GM10266 (cell line): Measurements from ENCODE around the gene ESRRB.

Source experiments
- DNase-seq: peaks from one replicate; pipeline ENCODE4 v3.0.0; 2012; ENCODE audit errors: extremely low spot score
- CTCF ChIP-seq: IDR thresholded peaks from 2 replicates; pipeline ENCODE4 v1.5.1; 2012; ENCODE audit warnings: mild to moderate bottlenecking, low read depth; ENCODE audit not compliant: control insufficient read depth, insufficient read depth; ENCODE audit errors: missing control alignments

The ESRRB gene

DNA sequence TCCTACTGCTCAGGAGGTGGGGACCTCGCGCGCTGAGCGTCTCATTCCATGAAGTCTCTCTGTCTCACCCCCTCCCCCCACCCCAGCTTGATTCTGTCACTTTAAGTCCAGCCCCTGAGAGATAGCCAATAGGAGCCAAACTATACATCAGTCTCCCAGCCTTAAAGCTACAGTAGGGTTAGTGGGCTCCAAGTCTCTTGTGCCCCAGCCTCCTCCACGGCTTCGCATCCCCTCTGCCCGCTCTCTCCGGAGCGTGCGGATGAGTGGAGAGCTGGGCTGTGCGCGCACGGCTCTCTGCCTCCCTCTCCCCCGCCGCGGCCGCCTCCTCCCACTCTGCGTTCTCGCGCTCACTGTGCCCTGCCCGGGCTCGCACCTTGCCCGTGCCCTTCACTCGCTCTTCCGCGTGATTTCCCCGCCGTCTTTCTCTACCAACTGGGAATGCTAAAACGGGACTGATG lies at the start of gene ESRRB:
Gene ESRRB (plus strand): TSS at position 191 of the 458 bp plus-strand sequence. CDS start 265 bp downstream, at position 456.
- no peak for DNase-seq
- TF ChIP-seq CTCF, result no peak

DNA sequence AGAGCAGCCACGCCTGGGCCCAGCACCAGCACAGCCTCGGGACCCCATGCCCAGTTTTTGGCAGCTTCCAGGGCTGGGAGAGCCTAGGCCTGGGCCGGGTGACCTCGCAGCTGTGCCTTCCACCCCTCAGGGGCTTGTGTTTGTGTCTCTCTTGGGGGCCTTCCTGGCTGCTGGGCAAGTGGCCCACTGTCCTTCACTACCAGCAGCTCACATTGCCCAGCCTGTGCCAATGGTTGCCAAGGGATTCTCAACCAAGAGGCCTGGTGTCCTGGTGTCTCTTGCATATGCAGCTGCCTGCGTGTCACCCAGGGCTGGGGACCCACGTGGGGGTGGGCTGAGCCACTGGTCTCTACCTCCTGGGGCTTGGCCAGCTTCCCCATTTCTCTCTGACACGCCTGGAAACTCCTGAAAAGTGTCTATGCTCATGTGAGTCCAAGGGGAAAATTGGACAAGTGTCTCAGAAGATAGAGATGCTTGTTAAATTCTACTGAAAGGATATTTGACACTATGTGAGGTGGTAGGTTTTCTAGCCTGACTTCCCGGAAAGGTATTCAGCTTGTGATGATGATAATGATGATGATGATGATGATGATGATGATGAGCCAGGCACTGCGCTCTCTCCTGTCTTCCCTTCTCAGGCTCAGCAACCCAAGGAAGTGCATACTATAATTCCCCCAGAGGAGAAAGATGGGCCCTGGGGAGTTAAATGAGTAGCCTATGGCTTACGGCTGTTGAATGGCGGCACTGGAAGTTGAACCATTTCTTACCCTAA lies 48.8 kb upstream of the ESRRB start:
- no peak for DNase-seq
- no peak for TF ChIP-seq CTCF

GRCh38 chr14:76328457-76329137 lies 47.3 kb upstream of the ESRRB start:
- no peak for TF ChIP-seq CTCF
- no peak for DNase-seq

- no peak for DNase-seq
- TF ChIP-seq CTCF, result no peak
These were observed 46.6 kb upstream of the ESRRB start for GRCh38 chr14:76329154-76329928.

- no peak for TF ChIP-seq CTCF
- no peak for DNase-seq
These were observed 46.0 kb upstream of the ESRRB start for GRCh38 chr14:76329951-76330350.

DNA sequence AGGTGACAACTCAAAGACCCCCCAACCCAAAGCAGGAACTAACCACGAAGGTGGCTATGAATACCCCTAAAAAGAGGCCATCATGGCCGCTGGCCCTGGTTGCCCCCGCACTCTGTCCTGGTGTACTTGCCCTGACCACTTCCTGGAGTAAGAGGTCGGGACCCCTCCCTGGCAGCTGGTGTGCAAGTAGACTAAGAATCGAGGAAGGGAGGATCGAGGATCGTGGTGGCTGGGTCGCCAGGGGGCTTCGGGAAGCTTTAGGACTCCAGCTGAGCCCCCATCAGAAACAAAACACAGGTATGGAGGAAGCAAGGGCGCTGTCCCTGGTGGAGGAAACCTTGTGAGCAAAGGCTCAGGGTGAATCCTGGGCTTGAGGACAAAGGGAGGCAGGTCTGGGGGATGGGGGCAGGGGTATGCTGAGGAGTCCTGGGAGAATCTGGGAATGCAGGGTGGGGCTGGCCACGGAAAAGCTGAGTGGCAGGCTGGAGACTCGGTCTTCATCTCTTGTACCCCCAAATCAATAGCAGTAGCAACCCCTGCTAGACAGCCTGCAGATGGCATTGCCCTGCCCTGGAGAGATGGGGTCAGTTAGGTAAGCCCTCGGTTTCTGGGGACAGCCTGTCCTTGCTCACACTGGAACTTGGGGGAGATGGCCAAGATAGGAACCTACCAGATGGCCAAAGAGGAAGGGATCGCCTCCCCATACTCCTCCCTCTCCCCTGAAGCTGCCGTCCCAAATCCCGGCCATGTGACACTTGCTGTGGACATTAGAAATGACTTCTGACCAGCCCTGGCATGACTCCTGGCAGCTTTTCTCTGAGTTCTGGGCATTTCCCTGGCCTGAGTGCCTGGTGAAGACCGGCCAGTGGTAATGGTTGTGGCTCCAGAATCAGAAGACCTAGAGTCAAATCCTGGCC lies 45.3 kb upstream of the ESRRB start:
- no peak for TF ChIP-seq CTCF
- DNase-seq, result no peak
